Measurements from ENCODE around the gene HDLBP. TPM values are rescaled to one million over a fixed set of nuclear protein-coding genes. Genes with fewer than 3 reads are reported as not detected.
A peak's percentile ranks its signal among the peaks of the same experiment; 100 is the strongest.

HDLBP gene
- total RNA-seq, 4 donors from 2014 or later: 239 to 310 (median 273) TPM

- H3K27me3 ChIP-seq: no peaks in the 10 kb centered on the region
- no peak overlapping the region for H3K4me3 ChIP-seq
- H3K36me3 ChIP-seq: peaks cover 25 to 100% (median 51%) of the 10 kb centered on the region in 3 donors
- TF ChIP-seq POLR2A (IDR thresholded peaks at IDR 0.05) (no peak), CTCF (IDR thresholded peaks at IDR 0.05) (no peak)
- H3K4me1 ChIP-seq: no peaks in the 10 kb centered on the region
- no peak overlapping the region for H3K27ac ChIP-seq
- no peaks in the 10 kb centered on the region for H3K9me3 ChIP-seq
- no peak for DNase-seq
- 79 to 93% methylated on average over 3 to 4 of the region's 4 CpGs for WGBS, 2 donors
- intact Hi-C loops (cut with DNase I): no loop called here
These were observed 53.8 kb downstream of the HDLBP start for GRCh38 chr2:241261628-241262027.

GRCh38 chr2:241260911-241261310 is 54.6 kb downstream of the HDLBP start:
- Histone ChIP-seq H3K4me1 (no peaks in the 10 kb centered on the region), H3K4me3 (no peak overlapping the region), H3K27me3 (no peaks in the 10 kb centered on the region), H3K36me3 (peaks cover 32 to 100% (median 55%) of the 10 kb centered on the region in 3 donors), H3K9me3 (no peaks in the 10 kb centered on the region), H3K27ac (no peak overlapping the region)
- 71 to 100% methylated on average over 2 to 3 of the region's 3 CpGs for WGBS, 2 donors
- TF ChIP-seq CTCF (IDR thresholded peaks at IDR 0.05): no peak
- TF ChIP-seq POLR2A (IDR thresholded peaks at IDR 0.05): no peak
- no peak for DNase-seq
- intact Hi-C loops (cut with DNase I): no loop called here

- H3K27ac ChIP-seq: no peak overlapping the region
- no peaks in the 10 kb centered on the region for H3K4me1 ChIP-seq
- 70 to 73% methylated on average over 8 of the region's 8 CpGs for WGBS, 2 donors
- TF ChIP-seq POLR2A (IDR thresholded peaks at IDR 0.05): no peak
- no peak for TF ChIP-seq CTCF (IDR thresholded peaks at IDR 0.05)
- H3K4me3 ChIP-seq: no peak overlapping the region
- H3K27me3 ChIP-seq: no peaks in the 10 kb centered on the region
- no peak for DNase-seq
- no peaks in the 10 kb centered on the region for H3K9me3 ChIP-seq
- intact Hi-C loops (cut with DNase I): no loop called here
- H3K36me3 ChIP-seq: peaks cover 41 to 100% (median 62%) of the 10 kb centered on the region in 3 donors
These were observed 56.8 kb downstream of the HDLBP start for GRCh38 chr2:241258505-241259280.

- Histone ChIP-seq H3K27me3 (no peaks in the 10 kb centered on the region), H3K4me1 (no peaks in the 10 kb centered on the region), H3K27ac (no peak overlapping the region), H3K4me3 (no peak overlapping the region), H3K36me3 (peaks cover 46 to 100% (median 65%) of the 10 kb centered on the region in 3 donors), H3K9me3 (no peaks in the 10 kb centered on the region)
- DNase-seq: no peak
- intact Hi-C loops (cut with DNase I): no loop called here
- 74 to 79% methylated on average over 8 to 11 of the region's 11 CpGs for WGBS, 2 donors
- no peak for TF ChIP-seq POLR2A (IDR thresholded peaks at IDR 0.05)
- peak in 1 of 6 experiments; percentile 15 for TF ChIP-seq CTCF (IDR thresholded peaks at IDR 0.05)
These were observed 57.9 kb downstream of the HDLBP start for GRCh38 chr2:241257419-241258032.

GRCh38 chr2:241256168-241256545 is 59.3 kb downstream of the HDLBP start:
- DNase-seq: no peak
- intact Hi-C loops (cut with DNase I): no loop called here

More at GRCh38 chr2:241256168-241256545, 59.3 kb downstream of the HDLBP start:
- H3K9me3 ChIP-seq: no peaks in the 10 kb centered on the region
- H3K27me3 ChIP-seq: no peaks in the 10 kb centered on the region
- H3K36me3 ChIP-seq: peaks cover 42 to 100% (median 66%) of the 10 kb centered on the region in 3 donors
- no peaks in the 10 kb centered on the region for H3K4me1 ChIP-seq
- H3K27ac ChIP-seq: no peak overlapping the region
- 81 to 87% methylated on average over 9 to 10 of the region's 11 CpGs for WGBS, 2 donors
- no peak overlapping the region for H3K4me3 ChIP-seq
- TF ChIP-seq CTCF (IDR thresholded peaks at IDR 0.05): no peak
- no peak for TF ChIP-seq POLR2A (IDR thresholded peaks at IDR 0.05)
